ENCODE results near the gene CAMKMT. TPM values are rescaled to one million over a fixed set of nuclear protein-coding genes. Genes with fewer than 3 reads are reported as not detected.

The CAMKMT gene
- total RNA-seq, 1 experiment from 2014 or later: 12.5 TPM

- Histone ChIP-seq H3K4me1 (ENCODE audit: insufficient read depth, low read length, poor library complexity, severe bottlenecking) (no peaks in the 10 kb centered on the region), H3K4me3 (ENCODE audit: low read depth, low read length, poor library complexity, severe bottlenecking) (no peak overlapping the region), H3K27me3 (replicated peaks; ENCODE audit: insufficient read depth, low read depth, low read length, poor library complexity) (no peaks in the 10 kb centered on the region), H3K36me3 (ENCODE audit: insufficient read depth, low read length, poor library complexity, severe bottlenecking) (no peaks in the 10 kb centered on the region), H3K27ac (ENCODE audit: low read depth, low read length, poor library complexity, severe bottlenecking) (no peak overlapping the region), H3K9me3 (ENCODE audit: low read depth, low read length, poor library complexity, severe bottlenecking) (no peaks in the 10 kb centered on the region)
- intact Hi-C loops (cut with micrococcal nuclease; ENCODE audit: unreplicated experiment): no loop called here
- ChIA-PET CTCF (no interaction called here), POLR2A (ENCODE audit: low non-redundant PET) (no interaction called here)
- no TSS peak for BruUV-seq (replicated peaks)
- TF ChIP-seq CTCF (conservative IDR thresholded peaks at IDR 0.05; ENCODE audit: low read depth, low read length) (no peak), EZH2 (IDR thresholded peaks at IDR 0.05; ENCODE audit: borderline replicate concordance, low read depth, low read length, poor library complexity, severe bottlenecking) (no peak)
- DNase-seq (ENCODE audit: low spot score): no peak
Measured at GRCh38 chr2:44429034-44429433, 67.3 kb downstream of the CAMKMT start.

- no peak overlapping the region for H3K4me3 ChIP-seq (ENCODE audit: low read depth, low read length, poor library complexity, severe bottlenecking)
- no peak overlapping the region for H3K27ac ChIP-seq (ENCODE audit: low read depth, low read length, poor library complexity, severe bottlenecking)
- CTCF ChIA-PET: no interaction called here
- H3K9me3 ChIP-seq (ENCODE audit: low read depth, low read length, poor library complexity, severe bottlenecking): no peaks in the 10 kb centered on the region
- intact Hi-C loops (cut with micrococcal nuclease; ENCODE audit: unreplicated experiment): no loop called here
- BruUV-seq (replicated peaks): no TSS peak
- POLR2A ChIA-PET (ENCODE audit: low non-redundant PET): no interaction called here
- H3K36me3 ChIP-seq (ENCODE audit: insufficient read depth, low read length, poor library complexity, severe bottlenecking): no peaks in the 10 kb centered on the region
- no peak for TF ChIP-seq EZH2 (IDR thresholded peaks at IDR 0.05; ENCODE audit: borderline replicate concordance, low read depth, low read length, poor library complexity, severe bottlenecking)
- no peak for TF ChIP-seq CTCF (conservative IDR thresholded peaks at IDR 0.05; ENCODE audit: low read depth, low read length)
- no peaks in the 10 kb centered on the region for H3K4me1 ChIP-seq (ENCODE audit: insufficient read depth, low read length, poor library complexity, severe bottlenecking)
- DNase-seq (ENCODE audit: low spot score): no peak
- H3K27me3 ChIP-seq (replicated peaks; ENCODE audit: insufficient read depth, low read depth, low read length, poor library complexity): no peaks in the 10 kb centered on the region
Measured at GRCh38 chr2:44430342-44430741, 68.6 kb downstream of the CAMKMT start.

GRCh38 chr2:44433895-44434294 is 72.1 kb downstream of the CAMKMT start:
- no TSS peak for BruUV-seq (replicated peaks)
- TF ChIP-seq CTCF (conservative IDR thresholded peaks at IDR 0.05; ENCODE audit: low read depth, low read length): no peak
- no peak for TF ChIP-seq EZH2 (IDR thresholded peaks at IDR 0.05; ENCODE audit: borderline replicate concordance, low read depth, low read length, poor library complexity, severe bottlenecking)
- DNase-seq (ENCODE audit: low spot score): no peak
- Histone ChIP-seq H3K4me3 (ENCODE audit: low read depth, low read length, poor library complexity, severe bottlenecking) (no peak overlapping the region), H3K4me1 (ENCODE audit: insufficient read depth, low read length, poor library complexity, severe bottlenecking) (no peaks in the 10 kb centered on the region), H3K9me3 (ENCODE audit: low read depth, low read length, poor library complexity, severe bottlenecking) (no peaks in the 10 kb centered on the region), H3K27ac (ENCODE audit: low read depth, low read length, poor library complexity, severe bottlenecking) (no peak overlapping the region), H3K27me3 (replicated peaks; ENCODE audit: insufficient read depth, low read depth, low read length, poor library complexity) (no peaks in the 10 kb centered on the region), H3K36me3 (ENCODE audit: insufficient read depth, low read length, poor library complexity, severe bottlenecking) (no peaks in the 10 kb centered on the region)
- POLR2A ChIA-PET (ENCODE audit: low non-redundant PET): no interaction called here
- intact Hi-C loops (cut with micrococcal nuclease; ENCODE audit: unreplicated experiment): no loop called here
- CTCF ChIA-PET: no interaction called here
